ENCODE data around the gene CNTNAP5.

- TF ChIP-seq CTCF (IDR thresholded peaks at IDR 0.05; ENCODE audit: low read depth, low read length) (no peak), POLR2A (IDR thresholded peaks at IDR 0.05; ENCODE audit: extremely low read depth, insufficient read length) (no peak)
Observed at GRCh38 chr2:124530203-124530602, 505.1 kb downstream of the CNTNAP5 start.
